IPS-20b (cell line): Measurements from ENCODE around the gene POLA1.
"Not testable (repeated sequence)": the region's sequence is repeated elsewhere in the genome, so short reads cannot be mapped to it uniquely, and the experiment has no call there.

Experiments
- H3K27ac ChIP-seq: one replicate; pipeline ENCODE4 v1.5.1; 2013; ENCODE audit warnings: low read length
- H3K27me3 ChIP-seq: 2 replicates; pipeline ENCODE4 v1.6.1; 2013; ENCODE audit warnings: mild to moderate bottlenecking, low read length, inconsistent platforms; ENCODE audit not compliant: insufficient read depth
- H3K36me3 ChIP-seq: 2 replicates; pipeline ENCODE4 v1.6.1; 2013; ENCODE audit warnings: low read depth, mild to moderate bottlenecking, inconsistent platforms, low read length, moderate library complexity; ENCODE audit not compliant: insufficient read depth
- H3K4me1 ChIP-seq: 2 replicates; pipeline ENCODE4 v1.6.1; 2013; ENCODE audit warnings: mild to moderate bottlenecking, control low read depth, inconsistent platforms, low read length, moderate library complexity; ENCODE audit not compliant: insufficient read depth
- H3K4me3 ChIP-seq: 2 replicates; pipeline ENCODE4 v1.5.1; 2013; ENCODE audit warnings: mild to moderate bottlenecking, low read length, inconsistent platforms
- H3K9ac ChIP-seq: 2 replicates; pipeline ENCODE4 v1.6.1; 2013; ENCODE audit warnings: low read depth, mild to moderate bottlenecking, inconsistent platforms, low read length, moderate library complexity
- H3K9me3 ChIP-seq: 2 replicates; pipeline ENCODE4 v1.6.1; 2013; ENCODE audit warnings: mild to moderate bottlenecking, low read depth, low read length, inconsistent platforms; ENCODE audit not compliant: insufficient read depth

Gene POLA1

GRCh38 chrX:24859211-24859841 is 165.6 kb downstream of the POLA1 start:
- Histone ChIP-seq H3K27ac (no peak overlapping the region), H3K9me3 (no peaks in the 10 kb centered on the region), H3K36me3 (no peaks in the 10 kb centered on the region; the same call in 1 of the 2 replicates), H3K9ac (no peak overlapping the region), H3K4me1 (no peaks in the 10 kb centered on the region), H3K27me3 (no peaks in the 10 kb centered on the region), H3K4me3 (no peak overlapping the region)

- no peak overlapping the region for H3K9ac ChIP-seq
- H3K4me3 ChIP-seq: no peak overlapping the region
- H3K4me1 ChIP-seq: no peaks in the 10 kb centered on the region
- no peak overlapping the region for H3K27ac ChIP-seq
- H3K36me3 ChIP-seq: no peaks in the 10 kb centered on the region; the same call in 1 of the 2 replicates
- H3K27me3 ChIP-seq: no peaks in the 10 kb centered on the region
- H3K9me3 ChIP-seq: no peaks in the 10 kb centered on the region
Measured at GRCh38 chrX:24860140-24860539, 166.4 kb downstream of the POLA1 start.

- Histone ChIP-seq H3K36me3 (no peaks in the 10 kb centered on the region; the same call in 1 of the 2 replicates), H3K9ac (no peak overlapping the region), H3K4me3 (no peak overlapping the region), H3K27ac (no peak overlapping the region), H3K9me3 (no peaks in the 10 kb centered on the region), H3K4me1 (no peaks in the 10 kb centered on the region), H3K27me3 (no peaks in the 10 kb centered on the region)
Measured at GRCh38 chrX:24862343-24862742, 168.6 kb downstream of the POLA1 start.

- not testable (repeated sequence) for H3K9me3 ChIP-seq, H3K4me3 ChIP-seq, H3K27ac ChIP-seq, H3K4me1 ChIP-seq, H3K9ac ChIP-seq, H3K36me3 ChIP-seq, H3K27me3 ChIP-seq
Measured at GRCh38 chrX:24863779-24864178, 170.1 kb downstream of the POLA1 start.

GRCh38 chrX:24870143-24870542 is 176.4 kb downstream of the POLA1 start:
- Histone ChIP-seq H3K27me3 (no peaks in the 10 kb centered on the region), H3K36me3 (no peaks in the 10 kb centered on the region), H3K4me1 (no peaks in the 10 kb centered on the region; the same call in 1 of the 2 replicates), H3K9ac (no peak overlapping the region), H3K9me3 (no peaks in the 10 kb centered on the region), H3K27ac (no peak overlapping the region), H3K4me3 (no peak overlapping the region)

GRCh38 chrX:24874604-24875247 is 181.0 kb downstream of the POLA1 start:
- no peaks in the 10 kb centered on the region for H3K27me3 ChIP-seq
- H3K4me3 ChIP-seq: no peak overlapping the region
- no peaks in the 10 kb centered on the region for H3K9me3 ChIP-seq
- peaks cover 4% of the 10 kb centered on the region; the same call in 1 of the 2 replicates for H3K4me1 ChIP-seq
- no peak overlapping the region for H3K9ac ChIP-seq
- H3K27ac ChIP-seq: no peak overlapping the region
- H3K36me3 ChIP-seq: no peaks in the 10 kb centered on the region

GRCh38 chrX:24876530-24877287 is 183.0 kb downstream of the POLA1 start:
- no peaks in the 10 kb centered on the region for H3K27me3 ChIP-seq
- H3K27ac ChIP-seq: no peak overlapping the region
- H3K36me3 ChIP-seq: no peaks in the 10 kb centered on the region
- H3K4me1 ChIP-seq: peaks cover 4% of the 10 kb centered on the region; the same call in 1 of the 2 replicates
- no peak overlapping the region for H3K9ac ChIP-seq
- no peaks in the 10 kb centered on the region for H3K9me3 ChIP-seq
- H3K4me3 ChIP-seq: no peak overlapping the region

- H3K9me3 ChIP-seq: no peaks in the 10 kb centered on the region
- no peak overlapping the region for H3K4me3 ChIP-seq
- H3K4me1 ChIP-seq: peaks cover 4% of the 10 kb centered on the region; the same call in 1 of the 2 replicates
- no peak overlapping the region for H3K9ac ChIP-seq
- H3K36me3 ChIP-seq: no peaks in the 10 kb centered on the region
- H3K27ac ChIP-seq: no peak overlapping the region
- no peaks in the 10 kb centered on the region for H3K27me3 ChIP-seq
Measured at GRCh38 chrX:24877288-24877664, 183.6 kb downstream of the POLA1 start.

- Histone ChIP-seq H3K27me3 (no peaks in the 10 kb centered on the region), H3K36me3 (no peaks in the 10 kb centered on the region), H3K4me1 (peaks cover 4% of the 10 kb centered on the region; the same call in 1 of the 2 replicates), H3K27ac (no peak overlapping the region), H3K9me3 (no peaks in the 10 kb centered on the region), H3K9ac (no peak overlapping the region), H3K4me3 (no peak overlapping the region)
Measured at GRCh38 chrX:24877854-24878650, 184.3 kb downstream of the POLA1 start.

GRCh38 chrX:24879679-24880078 is 186.0 kb downstream of the POLA1 start:
- Histone ChIP-seq H3K27me3 (no peaks in the 10 kb centered on the region), H3K4me1 (peaks cover 4% of the 10 kb centered on the region; the same call in 1 of the 2 replicates), H3K9me3 (no peaks in the 10 kb centered on the region), H3K4me3 (no peak overlapping the region), H3K36me3 (no peaks in the 10 kb centered on the region), H3K27ac (no peak overlapping the region), H3K9ac (no peak overlapping the region)

GRCh38 chrX:24886916-24887315 is 193.2 kb downstream of the POLA1 start:
- Histone ChIP-seq H3K9me3 (no peaks in the 10 kb centered on the region), H3K9ac (no peak overlapping the region), H3K27ac (no peak overlapping the region), H3K4me1 (no peaks in the 10 kb centered on the region), H3K4me3 (no peak overlapping the region), H3K36me3 (0 out of 2 replicates have a peak, but pooled peaks cover 27% of the 10 kb centered on the region), H3K27me3 (no peaks in the 10 kb centered on the region)
